ENCODE measurements around the gene SARNP.

GRCh38 chr12:55852740-55853139, 35.2 kb upstream of the SARNP start:
- TF ChIP-seq CTCF (IDR thresholded peaks at IDR 0.05) (no peak), POLR2A (IDR thresholded peaks at IDR 0.05) (no peak)
